NCI-H345 (cell line): Measurements from ENCODE around the gene PLEKHA7.

ENCODE experiments used
- DNase-seq: peaks from one replicate; lab custom pipeline; 2025; lab: John Stamatoyannopoulos, UW

PLEKHA7 gene

DNA sequence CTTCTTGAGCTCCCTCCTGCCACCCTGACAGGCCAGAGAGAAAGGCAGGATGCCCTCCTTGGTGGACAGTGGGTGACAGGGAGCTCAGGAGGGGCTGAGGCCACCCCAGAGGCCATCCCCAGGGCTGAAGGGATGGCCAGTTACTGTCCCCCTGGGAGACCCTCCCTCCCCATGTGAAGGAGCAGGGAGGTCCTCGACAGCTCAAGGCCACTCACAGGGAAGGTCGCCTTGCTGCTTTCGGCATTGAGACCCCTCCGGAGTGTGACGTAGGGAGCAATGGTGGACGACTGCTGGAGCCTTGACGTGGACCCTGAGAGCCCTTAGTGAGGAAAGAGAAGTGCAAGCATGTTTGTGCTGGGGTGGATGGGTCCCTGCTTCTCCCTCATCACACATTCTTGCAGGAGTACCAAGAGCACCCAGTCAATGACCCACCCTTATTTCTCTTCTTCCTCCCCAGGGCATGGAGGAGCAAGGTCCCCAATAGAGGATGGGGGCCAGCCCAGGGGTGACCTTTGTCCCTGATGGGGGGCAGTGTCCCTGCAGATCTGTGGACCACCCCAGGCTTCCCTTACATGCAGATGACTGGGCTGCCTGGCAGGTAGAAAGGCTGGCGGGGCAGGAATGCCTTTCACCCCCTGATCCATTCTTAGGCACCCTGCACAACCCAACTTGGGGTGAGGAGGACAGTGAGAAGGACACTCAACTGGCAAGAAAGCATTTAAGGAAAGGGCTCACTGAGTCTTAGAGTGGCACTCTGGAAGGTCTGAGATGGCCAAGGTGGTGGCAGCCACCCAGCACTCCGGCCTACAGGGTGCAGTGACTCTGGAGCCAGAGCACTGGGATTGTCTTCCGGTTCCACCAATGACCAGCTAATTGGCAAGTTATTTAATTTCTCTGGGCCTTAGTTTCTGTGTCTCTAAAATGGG, 224.4 kb downstream of the PLEKHA7 start:
- no peak for DNase-seq

DNA sequence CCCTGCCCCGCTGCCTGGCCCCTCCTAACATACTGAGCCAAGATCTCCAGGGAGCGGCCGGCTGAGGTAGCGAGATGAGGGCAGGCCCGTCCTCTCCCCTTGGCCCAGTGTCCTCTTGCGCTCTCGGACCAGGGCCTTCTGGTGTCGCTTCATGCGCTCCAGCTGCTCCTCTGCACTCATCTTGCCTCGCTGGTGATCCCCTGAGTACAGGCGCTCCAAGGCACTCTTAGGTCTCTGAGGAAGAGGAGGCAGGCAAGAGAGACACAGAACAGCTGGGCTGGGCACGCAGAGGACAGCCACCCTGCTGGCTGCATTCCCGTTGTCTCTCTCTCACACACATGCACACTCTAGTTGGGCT, 225.2 kb downstream of the PLEKHA7 start:
- no peak for DNase-seq

DNA sequence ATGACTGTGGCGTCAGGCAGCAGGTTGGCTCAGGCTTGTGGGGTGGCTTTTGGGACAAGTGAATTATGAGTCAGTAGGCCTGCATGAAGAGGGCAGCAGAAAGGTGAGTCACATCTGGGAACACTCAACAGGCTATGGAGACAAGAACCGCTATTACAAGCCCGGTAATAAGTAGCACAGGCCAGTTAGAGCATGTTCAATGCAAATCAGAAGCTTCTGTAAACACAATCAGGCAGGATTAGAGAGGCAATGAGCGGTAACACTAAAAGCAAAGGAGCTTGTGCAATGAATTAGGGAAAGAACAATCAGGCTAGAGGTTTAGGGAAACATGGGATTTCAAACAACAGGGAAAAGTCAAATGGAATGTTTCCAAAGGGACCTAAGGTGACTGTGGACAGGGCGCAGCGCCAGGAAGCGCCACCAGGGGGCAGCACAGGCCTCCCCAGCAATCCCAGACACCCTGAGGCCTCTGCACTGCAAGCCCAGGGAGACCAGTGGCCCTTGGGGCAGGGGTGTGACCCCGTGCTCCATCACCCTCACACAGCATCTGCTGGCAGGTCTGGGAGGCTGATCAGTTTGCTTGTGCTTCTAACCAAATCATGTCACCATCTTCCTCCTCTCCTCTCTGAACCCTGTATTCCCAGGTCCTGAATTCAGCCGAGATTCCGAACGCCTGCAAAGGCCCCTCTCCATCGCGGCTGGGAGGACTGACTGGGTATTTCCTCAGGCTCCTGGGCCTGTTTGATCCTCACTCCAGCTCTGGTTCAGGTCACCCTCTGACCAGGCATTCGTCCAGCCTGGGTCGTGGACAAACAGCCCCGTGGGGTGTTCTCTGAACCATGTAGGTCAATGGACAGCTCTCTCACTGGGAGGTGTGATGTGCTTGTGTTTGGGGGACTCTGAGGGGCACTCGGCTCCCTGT, 225.8 kb downstream of the PLEKHA7 start:
- peak; percentile 52 for DNase-seq

GRCh38 chr11:16787035-16787742, 227.0 kb downstream of the PLEKHA7 start:
- DNase-seq: no peak

- no peak for DNase-seq
These were observed 228.1 kb downstream of the PLEKHA7 start for GRCh38 chr11:16786131-16786530.

- peak; percentile 60 for DNase-seq
These were observed 228.6 kb downstream of the PLEKHA7 start for GRCh38 chr11:16785520-16786128.

- no peak for DNase-seq
These were observed 229.5 kb downstream of the PLEKHA7 start for GRCh38 chr11:16784666-16785065.

DNA sequence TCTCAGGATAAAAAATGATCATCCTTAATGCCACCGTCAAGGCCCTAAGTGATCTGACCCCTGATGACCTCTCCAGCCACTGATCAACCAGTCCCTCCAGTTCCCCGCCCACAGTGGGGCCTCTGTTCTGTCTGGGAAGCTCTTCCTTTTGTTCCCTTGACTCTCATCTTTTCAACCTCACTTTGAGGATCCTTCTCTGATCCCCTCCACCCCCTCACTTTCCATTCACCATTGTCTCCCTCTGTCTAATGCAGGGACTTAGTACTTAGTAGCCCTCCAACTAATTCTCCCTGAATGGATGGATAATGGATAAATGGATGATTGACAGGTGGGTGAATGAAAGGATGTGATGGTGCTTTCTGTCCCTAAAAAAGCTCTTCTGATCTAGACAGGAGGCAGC, 230.1 kb downstream of the PLEKHA7 start:
- no peak for DNase-seq

DNA sequence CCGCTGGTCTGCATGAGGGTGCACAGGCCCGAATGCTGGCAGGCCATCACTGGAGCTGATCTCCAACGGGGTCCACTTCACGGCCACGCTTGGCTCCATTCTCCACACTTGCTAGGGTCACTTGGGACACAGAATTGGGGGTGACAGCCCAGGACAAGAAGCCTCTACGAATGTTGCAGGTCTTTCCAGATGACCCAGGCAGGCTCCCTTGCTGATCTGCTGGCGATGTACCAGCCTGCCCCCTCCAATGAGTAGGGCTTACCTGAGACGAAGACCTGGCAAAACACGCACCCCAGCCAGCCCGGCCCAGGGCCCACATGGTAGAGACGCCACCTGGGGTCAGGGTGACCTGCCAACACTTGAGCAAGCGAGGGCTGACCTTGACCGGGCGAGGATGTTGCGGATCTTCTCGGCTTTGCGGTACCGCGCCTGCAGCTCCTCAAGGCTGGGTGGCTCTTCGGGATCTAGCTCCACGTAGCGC, 230.9 kb downstream of the PLEKHA7 start:
- DNase-seq: no peak

DNA sequence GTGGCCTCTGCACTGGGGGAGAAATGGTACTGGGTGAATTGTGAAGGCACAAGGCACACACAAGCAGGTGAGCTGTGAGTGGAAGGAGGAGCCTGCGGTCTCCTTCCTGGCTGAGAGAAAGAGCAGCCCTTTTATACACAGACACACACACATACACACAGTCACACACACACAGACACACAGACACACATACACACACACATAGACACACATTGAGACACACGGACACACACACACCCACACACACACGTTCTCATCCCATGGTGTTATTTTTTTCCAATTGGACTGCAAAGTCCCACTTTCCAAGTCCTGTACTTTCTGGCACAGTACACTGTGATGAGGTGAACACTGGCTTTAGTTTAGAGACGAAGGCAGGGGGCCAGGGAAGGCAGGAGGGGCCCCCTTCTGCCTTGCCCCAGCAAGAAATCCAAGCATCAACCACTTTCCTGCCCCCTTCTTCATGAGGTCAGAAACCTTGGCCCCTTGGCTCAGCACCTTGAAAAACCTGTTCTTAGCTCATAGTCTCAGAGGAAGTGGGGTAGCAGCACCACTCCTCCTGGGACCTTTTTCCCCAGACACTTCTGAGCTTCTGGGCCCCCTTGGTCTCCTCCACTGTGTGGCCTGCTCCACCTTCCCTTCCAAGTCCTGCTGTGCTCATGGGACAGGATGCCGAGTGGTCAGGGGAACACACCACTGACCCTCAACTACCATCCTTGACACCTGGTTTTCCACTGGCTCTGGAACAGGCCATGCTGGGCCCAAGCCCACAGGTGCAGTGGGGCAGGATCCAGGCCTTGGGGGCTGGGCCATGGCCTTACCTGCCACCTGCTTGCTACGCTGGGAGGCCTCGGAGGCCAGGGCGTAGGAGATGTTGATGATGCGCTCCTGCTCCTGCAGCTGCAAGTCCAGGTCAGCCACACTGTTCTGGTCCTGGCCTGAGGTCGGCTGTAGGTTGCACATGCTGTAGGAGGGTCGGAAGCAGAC, 232.0 kb downstream of the PLEKHA7 start:
- no peak for DNase-seq

- DNase-seq: no peak
These were observed 233.3 kb downstream of the PLEKHA7 start for GRCh38 chr11:16780698-16781550.

DNA sequence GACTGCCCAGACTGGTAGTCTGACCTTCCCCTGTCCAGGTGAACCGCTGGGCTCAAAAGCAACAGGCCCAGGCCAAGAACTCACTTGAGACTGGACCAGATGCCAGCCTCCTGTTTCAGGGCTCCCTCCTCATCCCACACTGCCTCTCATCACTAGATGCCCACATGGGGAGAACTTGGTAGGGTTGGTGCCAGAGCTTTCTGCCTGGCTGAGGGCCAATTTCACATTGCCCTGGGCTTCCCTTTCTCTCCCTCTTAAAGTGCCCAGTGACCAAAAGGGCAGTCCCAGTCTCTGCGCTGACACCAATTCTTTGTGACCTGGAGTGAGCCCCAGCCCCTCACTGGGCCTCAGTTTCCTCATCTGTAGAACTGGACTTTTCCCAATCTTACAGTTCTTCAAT, 234.1 kb downstream of the PLEKHA7 start:
- no peak for DNase-seq

GRCh38 chr11:16779436-16779835, 234.8 kb downstream of the PLEKHA7 start:
- DNase-seq: no peak

- no peak for DNase-seq
These were observed 235.3 kb downstream of the PLEKHA7 start for GRCh38 chr11:16778876-16779275.

DNA sequence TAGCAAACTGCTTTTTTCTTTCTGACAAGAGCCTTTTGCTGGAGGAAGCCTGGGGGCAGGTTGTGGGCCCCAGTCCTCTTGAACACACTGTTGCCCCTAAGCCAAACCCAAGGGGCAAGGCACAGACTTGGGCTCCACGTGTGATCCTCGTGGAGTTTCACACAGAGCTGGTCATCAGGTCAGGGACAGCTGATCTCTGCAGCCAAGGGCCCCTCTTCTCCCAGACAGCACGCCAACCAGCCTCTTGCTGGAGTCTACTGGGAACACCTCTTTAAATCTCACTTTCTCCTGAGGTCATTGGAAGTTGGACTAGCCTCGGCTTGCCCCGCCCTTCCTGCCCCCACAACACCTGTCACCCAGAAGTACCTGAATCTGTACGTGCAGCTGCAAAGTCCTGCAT, 235.9 kb downstream of the PLEKHA7 start:
- DNase-seq: no peak

DNA sequence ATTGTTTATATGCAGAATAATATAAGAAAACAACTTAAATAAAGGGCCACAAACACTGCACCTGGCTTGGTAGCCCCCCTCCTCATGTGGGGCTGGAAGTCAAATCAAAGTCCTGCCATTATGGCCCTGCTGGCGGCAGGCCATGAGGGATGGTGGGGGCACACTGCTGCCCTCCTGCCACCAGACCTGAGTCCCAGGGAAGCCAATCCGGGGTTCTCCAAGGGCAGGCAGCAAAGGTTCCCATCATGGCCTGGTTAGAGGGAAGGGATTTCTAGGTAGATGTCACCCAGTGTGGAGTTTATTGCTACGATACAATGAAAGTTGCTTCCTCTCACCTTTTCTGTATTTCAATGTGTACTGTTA, 236.6 kb downstream of the PLEKHA7 start:
- no peak for DNase-seq

- no peak for DNase-seq
These were observed 237.3 kb downstream of the PLEKHA7 start for GRCh38 chr11:16776711-16777612.

DNA sequence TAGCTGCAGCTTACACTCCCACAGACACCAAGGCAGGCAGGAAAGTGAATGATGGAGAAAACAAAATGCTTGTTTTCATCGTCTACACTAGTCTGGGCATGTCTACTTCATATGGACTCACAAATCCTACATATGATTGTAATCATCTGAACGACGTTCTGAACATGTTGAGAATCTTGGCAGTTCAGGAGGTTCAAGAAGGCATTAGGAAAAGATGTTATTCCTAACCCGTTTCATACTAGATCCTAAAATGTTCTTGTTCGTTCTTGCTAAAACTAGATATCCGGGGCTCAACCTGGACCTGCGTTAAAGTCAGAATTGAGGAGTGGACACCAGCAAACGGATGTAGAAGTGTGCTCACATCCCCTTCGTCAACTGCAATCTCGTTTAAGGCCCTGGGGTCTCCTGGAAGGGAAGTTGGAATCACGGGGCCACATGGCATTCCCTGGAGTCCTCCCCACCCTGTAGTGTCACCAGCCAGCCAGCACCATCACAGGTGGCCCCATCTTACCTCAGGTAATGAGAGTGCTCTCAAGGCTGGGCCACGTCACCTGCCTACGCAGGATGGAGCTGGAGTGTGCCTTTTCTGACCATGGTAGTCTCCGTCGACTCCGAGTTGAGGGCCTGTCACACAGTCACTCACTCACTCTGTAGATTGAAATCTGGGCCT, 238.5 kb downstream of the PLEKHA7 start:
- no peak for DNase-seq
